GM21723 (cell line): ENCODE measurements around the gene FAM221B.

Source experiments
- ATAC-seq: cut with Tn5 transposase; IDR thresholded peaks from one replicate; pipeline ENCODE4 v1.9.1; 2021; ENCODE audit warnings: mild to moderate bottlenecking, moderate library complexity; ENCODE audit not compliant: unreplicated experiment

The FAM221B gene

DNA sequence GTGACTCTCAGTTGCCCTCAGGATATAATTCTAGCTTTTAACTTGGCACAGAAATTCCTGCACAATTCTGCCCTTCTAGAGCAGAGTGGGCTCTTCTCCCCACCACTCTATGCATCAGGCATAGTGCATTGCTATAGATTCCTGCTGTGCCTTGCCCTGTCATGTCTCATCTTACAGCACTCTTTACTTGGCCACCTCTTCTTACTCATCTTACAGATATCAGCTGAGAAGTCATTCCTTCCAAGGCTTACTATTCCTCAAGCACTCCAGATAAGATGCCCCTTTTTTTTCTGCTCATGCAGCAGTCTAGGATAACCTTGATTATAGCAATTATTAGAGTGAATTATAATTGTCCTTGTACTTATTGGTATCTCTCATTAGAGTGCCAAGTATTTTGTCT is 5.6 kb downstream of the FAM221B start:
- ATAC-seq: no peak

DNA sequence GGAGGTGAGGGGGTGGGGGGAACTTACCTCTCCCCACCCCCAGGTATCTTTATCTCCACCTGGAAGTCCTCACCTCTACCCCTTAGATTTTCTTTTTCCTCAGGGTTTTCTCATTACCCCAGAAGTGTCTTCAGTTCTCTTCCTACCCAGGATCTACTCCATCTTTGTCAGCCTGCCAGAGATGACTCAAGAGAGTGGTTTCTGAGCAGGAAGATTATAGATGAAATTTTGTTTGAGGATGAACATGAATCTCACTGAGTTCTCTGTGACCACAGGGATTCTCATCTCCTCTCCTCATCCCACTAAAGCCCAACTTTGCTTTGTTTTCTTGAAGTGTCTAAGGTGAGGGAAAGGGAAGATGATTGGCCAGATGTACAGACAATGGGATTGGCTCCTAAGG is 8.5 kb downstream of the FAM221B start:
- no peak for ATAC-seq

DNA sequence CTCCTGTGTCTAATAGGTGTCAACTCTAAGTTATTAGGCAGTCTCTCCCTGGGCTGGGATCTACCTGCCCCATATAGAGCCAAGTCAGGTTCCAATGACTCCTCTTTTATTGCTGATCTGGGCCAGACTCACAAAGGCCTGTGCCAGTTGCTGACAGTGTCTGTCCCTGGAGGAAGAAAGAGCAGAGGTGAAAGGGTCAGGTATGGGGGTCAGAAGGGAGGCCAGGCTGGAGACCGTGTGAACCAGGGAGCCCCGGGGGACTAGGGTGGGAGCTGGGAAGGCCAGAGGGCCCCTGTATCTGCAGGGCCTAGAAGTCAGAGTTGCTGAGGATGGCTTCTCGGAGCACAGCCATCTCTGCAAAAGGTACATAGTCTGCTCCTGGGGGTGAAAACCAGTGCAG is 10.2 kb downstream of the FAM221B start:
- no peak for ATAC-seq

DNA sequence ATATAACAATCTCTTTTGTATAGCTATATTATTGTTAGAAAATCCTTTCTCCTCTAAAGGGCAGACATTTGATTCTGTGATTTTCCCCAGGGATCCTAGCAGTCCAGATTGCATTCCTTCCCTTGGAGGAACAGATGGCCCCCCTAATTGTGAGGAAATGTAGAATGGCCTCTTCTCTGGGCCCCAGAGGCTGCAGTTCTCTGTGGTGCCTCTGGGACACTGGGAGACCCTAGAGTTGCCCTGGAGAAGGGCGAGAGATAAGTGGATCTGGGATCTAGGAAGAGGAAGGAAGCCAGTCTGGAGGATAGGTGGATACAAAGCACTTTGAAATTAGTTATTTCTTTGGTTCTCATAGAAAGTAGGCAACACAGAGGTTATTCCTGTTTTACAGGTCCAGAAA is 11.8 kb downstream of the FAM221B start:
- no peak for ATAC-seq

DNA sequence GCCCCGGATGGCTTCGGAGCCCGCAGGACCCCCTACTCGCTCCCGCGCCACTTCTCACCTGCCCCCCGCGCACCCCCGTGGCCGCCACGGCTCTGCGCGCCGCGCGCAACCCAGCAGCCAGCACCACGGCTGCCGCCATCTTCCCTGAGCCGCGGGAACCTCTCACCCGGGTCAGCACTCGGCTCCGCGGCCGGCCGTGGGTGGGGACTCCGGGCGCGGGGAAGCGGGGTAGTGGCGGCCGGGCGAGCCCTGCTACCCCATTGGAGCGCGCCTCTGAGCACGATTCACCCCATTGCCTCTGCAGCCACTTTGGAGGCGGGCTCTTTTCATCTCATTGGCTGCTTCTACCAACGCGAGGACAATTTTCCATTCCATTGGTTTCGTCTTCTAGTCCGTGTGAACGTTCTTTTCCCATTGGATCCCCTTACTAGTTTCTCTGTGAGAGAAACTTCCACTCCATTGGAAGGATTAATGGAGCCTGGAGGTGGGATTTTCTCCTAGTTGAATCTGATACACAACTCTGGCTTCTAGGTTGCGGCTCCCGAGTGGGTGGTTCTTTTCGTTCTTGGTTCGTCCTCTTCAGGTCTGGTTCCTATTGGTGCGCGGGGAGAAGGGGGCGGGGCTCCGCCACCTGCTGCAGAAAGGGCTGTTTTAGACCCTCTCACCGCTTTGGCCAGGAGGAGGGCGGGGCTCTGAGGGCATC is 13.5 kb downstream of the FAM221B start, which contains the start of gene HINT2:
Gene HINT2 (minus strand): TSS at position 202 of the 703 bp plus-strand sequence. CDS start 63 bp downstream, at position 139.
- ATAC-seq: peak; percentile 79

DNA sequence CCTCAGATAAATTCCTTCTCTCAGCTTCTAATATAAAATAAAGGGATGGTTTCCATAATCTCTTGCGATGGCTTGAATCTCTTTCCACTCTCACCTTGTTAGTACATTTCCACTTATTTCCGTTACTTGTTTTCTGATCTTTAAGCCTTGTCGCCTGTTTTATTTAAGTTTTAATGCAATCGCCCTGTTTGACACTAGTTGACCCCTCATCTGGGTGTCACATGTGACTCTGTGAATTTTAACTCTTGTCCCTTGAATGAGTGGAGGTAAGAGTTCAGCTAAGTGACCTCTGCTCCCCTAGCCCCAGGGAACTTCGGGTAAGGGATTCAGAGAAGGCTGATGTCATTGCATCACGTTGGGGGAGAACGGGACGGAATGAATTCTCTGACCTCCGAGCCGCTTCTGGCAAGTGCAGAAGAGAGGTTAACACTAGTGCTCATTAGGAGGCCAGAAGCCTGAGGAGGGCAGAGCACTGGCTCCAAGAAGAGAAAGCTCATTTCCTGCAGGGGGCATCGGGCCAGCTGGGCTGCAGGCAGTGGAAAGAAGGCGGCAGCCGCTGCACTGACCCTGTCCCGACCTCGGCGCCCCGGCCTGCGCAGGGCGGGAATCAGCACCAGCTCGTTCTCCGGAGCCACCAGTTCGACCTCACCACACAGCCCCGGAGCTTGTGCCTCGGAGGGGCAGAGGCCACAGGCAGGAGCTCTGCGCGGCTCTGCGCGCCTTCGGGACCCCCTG is 14.3 kb downstream of the FAM221B start:
- peak; percentile 28 for ATAC-seq

DNA sequence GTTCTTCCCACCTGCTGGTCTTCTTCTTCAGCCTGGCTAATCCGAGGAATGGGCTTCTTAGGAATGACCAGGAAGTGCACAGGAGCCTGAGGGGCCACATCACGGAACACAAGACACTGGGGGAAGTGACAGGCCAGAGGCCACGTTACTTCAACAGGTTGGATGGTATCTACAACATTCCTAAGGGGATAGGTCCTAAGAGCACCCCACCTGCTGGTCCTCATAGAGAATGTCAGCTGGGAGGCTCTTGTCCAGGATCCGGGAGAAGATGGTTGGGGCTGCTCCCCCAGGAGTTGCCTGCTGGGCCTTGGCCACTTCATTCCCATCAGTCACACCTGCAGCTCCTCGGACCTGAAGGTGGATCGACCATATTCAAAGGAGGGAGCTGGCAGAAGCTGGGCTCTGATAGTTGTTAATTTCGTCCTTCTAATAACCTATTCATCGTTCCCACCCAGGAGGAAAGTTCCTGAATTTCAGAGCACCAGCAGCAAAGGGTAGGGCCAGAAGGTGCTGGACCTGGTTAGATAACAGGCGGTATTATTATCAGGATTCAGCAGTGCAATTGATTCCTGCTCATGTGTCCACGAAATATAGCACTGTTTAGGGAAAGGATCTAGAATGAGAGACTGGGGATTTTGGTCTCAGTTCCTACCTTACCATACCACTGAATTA is 15.0 kb downstream of the FAM221B start:
- ATAC-seq: no peak

DNA sequence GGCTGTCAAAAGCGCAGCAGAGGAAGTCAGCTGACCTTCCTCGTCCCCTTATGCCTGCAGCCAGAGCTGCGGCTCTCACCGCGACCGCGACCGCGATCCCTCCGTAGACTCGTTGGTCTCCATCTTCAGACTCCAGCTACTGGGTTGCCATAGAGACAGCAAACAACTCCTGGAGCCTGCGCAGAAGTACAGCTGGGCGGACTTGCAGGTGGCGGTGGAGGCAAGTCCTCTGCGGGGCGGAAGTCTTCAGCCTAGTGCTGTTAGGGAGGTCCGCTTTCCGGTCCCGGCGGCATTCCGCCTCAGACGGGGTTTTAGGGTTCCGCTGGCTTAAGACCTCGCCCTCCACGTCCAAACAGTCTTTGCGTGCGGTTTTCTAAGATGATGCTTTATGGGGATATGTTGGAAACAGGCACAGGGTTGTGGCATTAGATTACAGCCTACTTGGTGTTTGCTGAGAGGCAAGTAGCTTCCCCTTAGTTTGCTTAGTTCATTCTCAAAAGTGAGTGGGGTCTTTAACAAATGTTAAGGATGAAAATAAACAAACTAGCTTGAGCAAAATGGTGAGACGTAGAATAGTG is 16.4 kb downstream of the FAM221B start, which contains the start of gene SPAG8:
Gene SPAG8 (minus strand): TSS at position 238 of the 578 bp plus-strand sequence. CDS start 115 bp downstream, at position 123.
- ATAC-seq: peak; percentile 67

DNA sequence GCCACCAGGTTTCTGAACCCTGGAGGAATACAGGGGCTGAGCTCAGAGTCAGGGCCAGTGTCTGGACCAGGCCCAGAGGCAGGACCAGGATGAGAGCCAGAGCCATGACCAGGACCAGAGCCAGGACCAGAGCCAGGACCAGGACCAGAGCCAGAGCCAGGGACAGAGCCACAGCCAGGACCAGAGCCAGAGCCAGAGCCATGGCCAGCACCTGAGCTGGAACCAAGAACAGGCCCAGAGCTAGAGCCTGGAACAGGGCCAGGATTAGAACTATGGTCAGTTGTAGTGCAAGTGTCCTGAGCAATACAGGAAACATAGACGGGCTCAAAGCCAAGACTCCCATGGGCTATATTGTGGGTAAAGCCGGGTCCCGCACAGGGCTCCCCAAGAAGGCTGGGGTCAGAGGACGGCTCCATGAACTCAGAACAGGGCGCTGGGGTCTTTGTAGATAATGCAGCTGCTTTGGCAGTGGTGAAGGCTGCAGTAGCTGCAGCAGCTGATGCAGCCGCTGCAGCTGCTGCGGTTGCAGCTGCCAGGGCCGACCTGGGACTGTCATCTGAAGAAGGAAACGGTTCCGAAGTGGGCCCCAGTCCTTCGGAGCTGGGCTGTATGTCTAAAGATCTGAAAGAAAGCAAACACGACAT is 17.0 kb downstream of the FAM221B start:
- ATAC-seq: no peak

DNA sequence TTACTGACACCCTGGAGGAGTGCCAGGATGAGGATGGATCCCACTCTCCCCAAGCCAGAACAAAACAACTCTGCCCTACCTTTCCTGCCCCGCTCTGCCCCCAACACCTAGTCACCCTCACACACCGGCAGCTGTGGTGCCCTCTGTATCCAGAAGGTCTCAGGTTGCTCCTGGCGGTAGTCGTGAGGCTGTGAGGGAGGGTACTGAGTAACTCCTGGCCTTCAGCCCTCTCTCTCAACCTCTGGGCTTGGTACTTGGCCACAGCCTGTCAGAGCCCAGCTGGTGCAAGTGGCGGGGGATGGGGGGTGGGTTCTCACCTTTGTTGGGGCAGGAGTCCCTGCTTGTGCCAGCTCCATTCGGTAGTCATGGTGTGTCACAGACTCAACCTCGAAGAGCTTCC is 18.4 kb downstream of the FAM221B start:
- ATAC-seq: no peak

DNA sequence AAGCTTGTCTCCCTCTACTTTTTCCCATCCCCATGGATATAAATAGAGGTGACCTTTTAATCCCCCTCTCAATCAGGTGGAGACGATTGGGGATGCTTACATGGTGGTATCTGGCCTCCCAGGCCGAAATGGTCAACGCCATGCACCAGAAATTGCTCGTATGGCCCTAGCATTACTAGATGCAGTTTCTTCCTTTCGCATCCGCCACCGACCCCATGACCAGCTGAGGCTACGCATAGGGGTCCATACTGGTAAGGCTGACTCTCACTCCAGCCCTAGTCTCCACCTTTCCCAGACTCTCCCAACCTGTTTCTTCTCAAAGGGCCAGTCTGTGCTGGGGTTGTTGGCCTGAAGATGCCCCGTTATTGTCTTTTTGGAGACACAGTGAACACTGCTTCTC is 20.1 kb downstream of the FAM221B start:
- no peak for ATAC-seq

DNA sequence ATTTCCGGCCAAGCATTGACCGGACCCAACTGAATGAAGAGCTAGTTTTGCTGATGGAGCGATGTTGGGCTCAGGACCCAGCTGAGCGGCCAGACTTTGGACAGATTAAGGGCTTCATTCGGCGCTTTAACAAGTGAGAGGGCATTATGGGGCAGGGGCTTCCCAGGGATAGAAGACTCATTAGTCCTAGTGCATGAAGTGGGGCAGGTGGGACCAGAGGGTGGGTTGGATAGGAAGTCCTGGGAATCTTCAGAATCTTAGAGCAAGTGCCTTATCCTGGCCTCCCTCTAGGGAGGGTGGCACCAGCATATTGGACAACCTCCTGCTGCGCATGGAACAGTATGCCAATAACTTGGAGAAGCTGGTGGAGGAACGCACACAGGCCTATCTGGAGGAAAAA is 22.4 kb downstream of the FAM221B start:
- no peak for ATAC-seq

DNA sequence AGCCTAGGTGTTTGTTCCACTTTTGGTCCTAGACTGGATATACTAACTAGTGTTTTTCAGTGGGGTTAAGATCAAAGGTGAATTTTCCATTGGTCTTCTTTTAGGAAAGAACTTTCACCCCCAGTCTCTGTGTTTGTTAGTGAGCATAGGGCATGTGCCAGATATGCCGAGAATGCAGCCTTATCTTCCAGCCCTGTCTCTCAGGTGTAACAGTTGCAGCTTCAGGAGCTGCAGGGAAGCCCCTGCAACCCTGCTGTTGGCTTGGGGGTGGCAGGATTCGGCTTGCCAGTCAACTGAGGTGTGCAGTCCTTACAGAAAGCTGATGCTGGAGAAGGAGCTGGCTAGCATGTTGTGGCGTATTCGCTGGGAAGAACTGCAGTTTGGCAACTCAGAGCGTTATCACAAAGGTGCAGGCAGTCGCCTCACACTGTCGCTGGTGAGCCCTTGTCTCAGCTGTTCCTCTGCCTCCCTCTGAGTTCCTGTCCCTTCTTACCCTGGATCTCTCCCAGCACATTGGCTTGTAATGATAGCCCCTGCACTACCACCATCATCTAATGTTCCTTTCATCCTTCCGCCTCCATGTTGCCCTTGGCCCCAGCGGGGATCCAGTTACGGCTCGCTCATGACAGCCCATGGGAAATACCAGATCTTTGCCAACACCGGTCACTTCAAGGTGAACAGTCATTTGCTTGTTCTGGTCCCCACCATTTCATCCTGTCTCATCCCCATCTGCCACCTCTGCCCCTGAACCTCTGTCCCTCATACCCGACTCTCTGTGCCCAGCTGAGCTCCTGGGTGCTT is 27.0 kb downstream of the FAM221B start:
- ATAC-seq: no peak

DNA sequence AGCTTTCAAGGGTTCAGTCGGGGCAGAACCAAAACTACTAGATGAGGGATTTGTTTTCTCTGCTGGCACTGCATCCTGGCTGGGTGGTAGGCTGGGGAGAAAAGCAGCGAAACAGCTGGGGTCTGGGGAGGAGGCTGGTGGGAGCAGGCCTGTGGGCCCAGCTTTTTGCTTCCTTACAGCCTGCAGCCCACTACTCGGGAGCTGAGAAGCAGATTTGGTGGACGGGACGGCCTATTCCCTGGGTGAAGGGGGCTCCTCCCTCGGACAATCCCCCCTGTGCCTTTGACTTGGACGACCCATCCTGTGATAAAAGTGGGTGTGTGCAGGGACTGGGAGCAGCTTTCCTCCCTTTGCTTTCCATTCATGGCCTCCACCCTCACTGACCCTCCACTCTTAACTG is 28.0 kb downstream of the FAM221B start:
- ATAC-seq: no peak

DNA sequence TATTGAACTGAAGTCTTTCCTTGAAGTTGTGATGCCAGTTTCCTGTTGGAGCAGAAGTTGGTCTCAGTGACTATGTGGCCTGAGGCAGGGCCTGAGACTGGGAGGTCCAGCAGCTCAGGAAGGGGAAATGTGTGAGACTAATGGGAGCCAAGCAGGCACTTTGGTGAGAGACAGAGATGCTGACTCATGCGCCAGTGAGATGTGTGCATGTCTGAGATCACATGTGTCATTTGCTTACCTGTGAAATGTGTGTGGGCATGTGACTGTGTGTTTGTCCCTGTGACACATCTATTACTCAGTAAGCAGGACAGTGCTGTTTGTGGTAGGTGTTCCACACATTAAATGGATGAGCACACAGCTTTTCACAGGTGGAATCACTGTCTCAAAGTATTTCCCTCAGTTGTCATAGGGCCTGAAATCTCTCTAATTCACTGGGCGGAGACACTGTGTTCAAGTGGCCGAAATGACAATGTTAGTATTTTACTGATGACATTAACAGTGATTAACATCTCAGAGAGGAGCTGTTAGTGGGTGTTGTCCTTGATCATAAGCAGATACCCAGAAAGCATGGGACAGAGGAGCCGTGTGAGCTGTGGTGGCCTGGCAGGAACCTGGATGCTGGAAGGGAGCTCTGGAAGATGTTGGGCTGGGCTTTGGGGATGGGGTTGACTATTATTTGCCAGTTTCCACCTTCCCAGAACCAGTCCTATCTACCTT is 29.7 kb downstream of the FAM221B start:
- peak; percentile 58 for ATAC-seq

DNA sequence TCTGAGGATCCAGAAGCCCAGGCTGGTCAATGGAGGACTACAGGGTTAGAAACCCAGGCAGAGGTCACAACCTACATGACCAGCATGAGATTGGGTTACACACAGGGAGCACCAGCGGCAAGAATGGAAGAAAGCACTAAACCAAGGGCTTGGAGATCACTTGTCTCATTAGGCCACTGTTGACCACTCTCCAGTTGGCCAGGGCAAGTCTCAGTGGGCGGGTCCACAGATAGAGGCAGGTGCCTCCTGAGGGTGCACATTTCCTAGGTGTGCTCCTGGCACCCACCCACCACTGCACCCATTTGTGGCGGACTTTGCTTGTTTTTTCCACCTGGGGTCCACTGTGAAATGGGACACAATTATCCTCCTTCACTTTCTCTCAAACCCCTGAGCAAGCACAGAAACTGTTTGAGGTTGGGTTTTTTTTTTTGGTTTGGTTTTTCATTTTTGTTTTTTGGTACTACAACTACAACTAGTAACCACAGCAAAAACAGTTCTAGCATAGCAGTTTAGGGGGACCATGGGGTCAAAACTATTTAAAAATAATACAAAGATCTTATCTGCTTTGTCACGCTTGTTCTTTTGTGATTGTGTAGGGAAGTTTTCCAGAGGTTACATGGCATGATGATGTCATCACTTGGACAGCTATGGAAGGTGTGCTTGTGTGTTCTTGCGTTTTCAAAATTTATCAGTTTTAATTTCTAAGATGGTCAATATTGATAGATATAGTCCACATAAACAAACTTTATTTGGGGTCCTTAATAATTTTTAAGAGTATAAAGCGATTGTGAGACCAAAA is 31.0 kb downstream of the FAM221B start:
- peak; percentile 49 for ATAC-seq

DNA sequence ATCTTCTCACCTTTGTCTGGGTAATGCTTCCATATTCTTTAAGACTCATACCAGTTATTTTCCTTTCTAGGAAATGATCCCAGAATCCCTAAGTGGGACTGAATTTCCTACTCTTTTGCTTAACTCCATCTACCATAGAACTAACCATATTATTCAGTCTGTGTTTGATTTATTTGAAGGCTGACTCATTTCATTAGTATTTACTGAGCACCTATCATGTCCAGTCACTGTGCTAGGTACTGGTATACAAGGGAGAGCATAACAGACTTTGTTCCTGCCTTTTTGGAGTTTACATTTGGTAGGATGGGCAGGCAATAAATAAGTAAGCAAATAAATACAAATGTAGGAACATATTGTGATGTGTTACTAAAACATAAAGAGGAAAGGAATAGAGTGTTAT is 32.8 kb downstream of the FAM221B start:
- ATAC-seq: no peak

DNA sequence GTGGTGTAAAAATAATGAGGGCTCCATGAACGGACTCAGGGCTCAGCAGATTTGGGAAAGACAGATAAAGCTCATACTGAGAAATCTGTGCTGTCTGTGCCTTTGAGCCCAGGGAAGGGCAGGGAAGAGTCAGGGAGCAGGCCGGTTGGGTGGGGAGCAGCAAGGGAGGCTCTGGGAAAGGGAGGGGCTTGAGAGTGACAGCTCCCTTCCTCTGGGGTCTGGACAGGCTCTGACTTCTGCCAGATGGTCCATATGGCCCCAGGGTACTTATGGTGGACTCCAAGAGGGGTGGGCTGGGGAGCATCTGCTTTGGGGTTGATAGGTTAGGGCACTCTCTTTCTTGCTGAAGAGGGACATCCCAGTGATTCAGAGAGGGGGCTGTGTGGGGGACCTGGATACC is 35.1 kb downstream of the FAM221B start:
- ATAC-seq: no peak

DNA sequence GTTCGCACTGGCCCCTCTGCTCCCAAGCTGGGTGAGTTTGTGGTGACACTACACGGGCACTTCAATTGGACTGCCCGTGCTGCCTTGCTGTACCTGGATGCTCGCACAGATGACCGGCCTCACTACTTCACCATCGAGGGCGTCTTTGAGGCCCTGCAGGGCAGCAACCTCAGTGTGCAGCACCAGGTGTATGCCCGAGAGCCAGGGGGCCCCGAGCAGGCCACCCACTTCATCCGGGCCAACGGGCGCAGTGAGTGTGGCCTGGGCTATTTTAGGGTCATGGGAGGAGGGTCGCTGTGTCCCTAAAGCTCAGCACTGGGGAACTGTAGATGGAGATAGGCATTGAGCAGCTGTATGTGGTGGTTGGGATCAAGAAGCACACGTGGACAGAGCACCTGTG is 35.7 kb downstream of the FAM221B start:
- no peak for ATAC-seq
